Stimulated activated naive CD4-positive, alpha-beta T cell (primary cell): ENCODE measurements around the gene VWCE.

Source experiments
- DNase-seq, 6 experiments: peaks; one replicate each; lab custom pipeline; 2025; lab: John Stamatoyannopoulos, UW

The VWCE gene, protein sequence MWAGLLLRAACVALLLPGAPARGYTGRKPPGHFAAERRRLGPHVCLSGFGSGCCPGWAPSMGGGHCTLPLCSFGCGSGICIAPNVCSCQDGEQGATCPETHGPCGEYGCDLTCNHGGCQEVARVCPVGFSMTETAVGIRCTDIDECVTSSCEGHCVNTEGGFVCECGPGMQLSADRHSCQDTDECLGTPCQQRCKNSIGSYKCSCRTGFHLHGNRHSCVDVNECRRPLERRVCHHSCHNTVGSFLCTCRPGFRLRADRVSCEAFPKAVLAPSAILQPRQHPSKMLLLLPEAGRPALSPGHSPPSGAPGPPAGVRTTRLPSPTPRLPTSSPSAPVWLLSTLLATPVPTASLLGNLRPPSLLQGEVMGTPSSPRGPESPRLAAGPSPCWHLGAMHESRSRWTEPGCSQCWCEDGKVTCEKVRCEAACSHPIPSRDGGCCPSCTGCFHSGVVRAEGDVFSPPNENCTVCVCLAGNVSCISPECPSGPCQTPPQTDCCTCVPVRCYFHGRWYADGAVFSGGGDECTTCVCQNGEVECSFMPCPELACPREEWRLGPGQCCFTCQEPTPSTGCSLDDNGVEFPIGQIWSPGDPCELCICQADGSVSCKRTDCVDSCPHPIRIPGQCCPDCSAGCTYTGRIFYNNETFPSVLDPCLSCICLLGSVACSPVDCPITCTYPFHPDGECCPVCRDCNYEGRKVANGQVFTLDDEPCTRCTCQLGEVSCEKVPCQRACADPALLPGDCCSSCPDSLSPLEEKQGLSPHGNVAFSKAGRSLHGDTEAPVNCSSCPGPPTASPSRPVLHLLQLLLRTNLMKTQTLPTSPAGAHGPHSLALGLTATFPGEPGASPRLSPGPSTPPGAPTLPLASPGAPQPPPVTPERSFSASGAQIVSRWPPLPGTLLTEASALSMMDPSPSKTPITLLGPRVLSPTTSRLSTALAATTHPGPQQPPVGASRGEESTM

GRCh38 chr11:61294717-61295595 lies at the start of gene VWCE:
Gene VWCE (minus strand): TSS chr11:61295316. CDS start chr11:61295037, 279 bp downstream.
- peak in 5 of 6 experiments; percentile 24 to 59 (median 47) for DNase-seq

DNA sequence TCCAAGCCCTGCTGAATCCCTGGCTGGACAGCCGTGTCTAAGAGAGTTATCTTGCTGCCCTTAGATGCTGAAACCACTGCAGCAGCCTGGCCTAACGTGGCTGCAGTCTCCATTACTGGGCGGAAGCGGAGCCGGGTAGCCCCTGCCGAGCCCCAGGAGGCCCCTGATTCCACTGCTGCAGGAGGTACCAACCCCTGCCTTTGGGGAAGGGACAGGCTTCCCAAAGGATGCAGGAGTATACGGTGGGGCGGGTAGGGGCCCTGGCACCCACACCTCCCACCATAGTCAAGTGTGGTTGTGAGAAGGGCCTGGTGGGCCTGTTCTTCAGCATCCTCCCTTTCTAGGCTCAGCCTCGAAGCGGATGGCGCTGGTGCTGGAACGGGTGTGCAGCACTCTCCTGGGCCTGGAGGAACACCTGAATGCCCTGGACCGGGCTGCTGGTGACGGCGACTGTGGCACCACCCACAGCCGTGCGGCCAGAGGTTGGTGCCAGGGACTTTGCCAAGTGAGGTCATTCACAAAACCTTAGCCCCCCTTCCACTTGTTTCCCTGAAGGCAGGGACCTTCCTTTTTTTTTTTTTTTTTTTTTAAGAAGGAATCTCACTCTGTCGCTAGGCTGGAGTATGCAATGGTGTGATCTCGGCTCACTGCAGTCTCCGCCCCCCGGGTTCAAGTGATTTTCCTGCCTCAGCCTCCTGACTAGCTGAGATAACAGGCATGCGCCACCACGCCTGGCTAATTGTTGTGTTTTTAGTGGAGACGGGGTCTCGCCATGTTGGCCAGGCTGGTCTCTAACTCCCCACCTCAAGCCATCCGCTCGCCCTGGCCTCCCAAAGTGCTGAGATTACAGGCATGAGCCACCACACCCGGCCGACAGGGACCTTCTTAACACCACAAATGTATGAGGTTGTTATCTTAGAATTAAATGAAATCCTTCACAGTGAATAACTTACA lies 49.0 kb upstream of the VWCE start:
- no peak for DNase-seq

- no peak for DNase-seq
Measured at GRCh38 chr11:61342207-61342803, 47.2 kb upstream of the VWCE start.

GRCh38 chr11:61341706-61342105 lies 46.6 kb upstream of the VWCE start:
- no peak for DNase-seq

DNA sequence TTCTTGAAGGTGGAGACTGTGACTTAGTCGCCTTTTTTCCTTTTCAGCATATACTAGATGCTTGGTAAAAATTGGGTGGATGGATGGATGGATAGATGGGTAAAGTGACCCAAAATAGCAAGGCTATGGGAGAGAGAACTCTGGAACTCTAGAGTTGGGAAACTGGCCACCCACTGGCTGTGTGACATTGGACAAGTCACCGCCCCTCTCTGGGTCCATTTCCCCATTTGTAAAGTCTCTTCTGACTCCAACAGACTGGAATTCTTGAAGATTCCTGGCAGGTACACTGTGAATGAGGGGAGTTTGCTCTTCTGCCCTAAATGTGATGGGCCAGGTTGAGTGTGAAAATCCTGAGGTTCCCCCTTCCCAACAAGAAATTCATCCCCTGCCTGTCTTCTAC lies 45.9 kb upstream of the VWCE start:
- no peak for DNase-seq

- no peak for DNase-seq
Measured at GRCh38 chr11:61339490-61339878, 44.4 kb upstream of the VWCE start.

DNA sequence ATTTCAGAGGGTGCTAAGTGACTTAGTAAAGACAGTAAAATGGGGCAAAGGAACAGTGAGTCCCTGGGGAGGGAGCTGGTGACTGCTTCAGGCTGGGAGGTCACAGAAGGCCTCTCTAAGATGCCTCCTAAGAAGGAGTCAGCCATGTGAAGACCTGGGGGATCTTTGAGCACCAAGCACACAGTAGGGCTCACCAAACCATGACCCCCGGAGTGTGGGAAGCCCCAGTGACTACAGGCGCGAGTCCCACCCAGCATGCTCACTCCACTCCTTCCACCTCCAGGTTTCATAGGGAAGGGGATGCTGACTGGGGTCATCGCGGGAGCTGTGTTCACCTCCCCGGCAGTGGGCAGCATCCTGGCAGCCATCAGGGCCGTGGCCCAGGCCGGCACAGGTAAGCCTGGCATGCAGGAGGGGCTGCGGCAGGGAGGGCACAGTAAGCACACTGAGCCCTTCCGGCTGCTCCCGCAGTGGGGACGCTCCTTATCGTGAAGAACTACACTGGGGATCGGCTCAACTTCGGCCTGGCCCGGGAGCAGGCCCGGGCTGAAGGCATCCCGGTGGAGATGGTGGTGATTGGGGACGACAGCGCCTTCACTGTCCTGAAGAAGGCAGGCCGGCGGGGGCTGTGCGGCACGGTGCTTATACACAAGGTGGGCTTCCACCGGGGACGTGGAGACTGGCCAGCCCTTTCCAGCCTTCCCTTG lies 43.8 kb upstream of the VWCE start:
- no peak for DNase-seq

DNA sequence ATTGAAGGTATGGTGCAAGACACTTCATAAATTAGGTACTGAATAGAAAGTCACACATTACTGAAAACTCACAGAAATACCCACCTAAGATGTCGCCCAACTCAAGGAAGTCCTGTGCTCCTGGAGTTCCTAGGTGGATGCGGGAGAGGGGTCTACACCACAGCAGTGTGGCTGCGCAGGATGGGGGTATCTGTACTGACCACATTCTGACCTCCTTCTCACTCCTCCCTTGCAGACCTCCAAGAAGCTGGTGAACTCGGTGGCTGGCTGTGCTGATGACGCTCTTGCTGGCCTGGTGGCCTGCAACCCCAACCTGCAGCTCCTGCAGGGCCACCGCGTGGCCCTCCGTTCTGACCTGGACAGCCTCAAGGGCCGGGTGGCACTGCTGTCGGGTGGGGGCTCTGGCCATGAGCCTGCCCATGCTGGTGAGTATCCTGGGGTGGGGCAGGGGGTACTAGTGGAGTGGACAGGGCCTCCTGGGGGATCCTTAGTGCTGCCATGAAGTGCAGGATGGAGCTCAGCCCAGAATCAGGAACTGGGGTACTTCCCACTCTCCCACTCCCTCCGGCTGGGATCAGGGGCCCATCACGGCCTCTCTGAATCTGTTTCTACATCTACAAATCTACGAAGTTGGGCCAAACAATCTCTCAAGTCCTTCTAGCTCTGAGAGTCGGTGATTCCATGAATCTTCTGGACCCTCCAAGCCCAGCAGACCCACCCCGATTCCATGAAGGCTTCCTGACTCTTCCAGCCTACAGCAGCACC lies 42.8 kb upstream of the VWCE start:
- DNase-seq: no peak

- DNase-seq: peak; percentile 70 to 87 (median 76)
Measured at GRCh38 chr11:61336171-61336935, 41.2 kb upstream of the VWCE start.

GRCh38 chr11:61335355-61335710 lies 40.2 kb upstream of the VWCE start:
- DNase-seq: no peak

GRCh38 chr11:61334434-61335354 lies 39.6 kb upstream of the VWCE start:
- no peak for DNase-seq

DNA sequence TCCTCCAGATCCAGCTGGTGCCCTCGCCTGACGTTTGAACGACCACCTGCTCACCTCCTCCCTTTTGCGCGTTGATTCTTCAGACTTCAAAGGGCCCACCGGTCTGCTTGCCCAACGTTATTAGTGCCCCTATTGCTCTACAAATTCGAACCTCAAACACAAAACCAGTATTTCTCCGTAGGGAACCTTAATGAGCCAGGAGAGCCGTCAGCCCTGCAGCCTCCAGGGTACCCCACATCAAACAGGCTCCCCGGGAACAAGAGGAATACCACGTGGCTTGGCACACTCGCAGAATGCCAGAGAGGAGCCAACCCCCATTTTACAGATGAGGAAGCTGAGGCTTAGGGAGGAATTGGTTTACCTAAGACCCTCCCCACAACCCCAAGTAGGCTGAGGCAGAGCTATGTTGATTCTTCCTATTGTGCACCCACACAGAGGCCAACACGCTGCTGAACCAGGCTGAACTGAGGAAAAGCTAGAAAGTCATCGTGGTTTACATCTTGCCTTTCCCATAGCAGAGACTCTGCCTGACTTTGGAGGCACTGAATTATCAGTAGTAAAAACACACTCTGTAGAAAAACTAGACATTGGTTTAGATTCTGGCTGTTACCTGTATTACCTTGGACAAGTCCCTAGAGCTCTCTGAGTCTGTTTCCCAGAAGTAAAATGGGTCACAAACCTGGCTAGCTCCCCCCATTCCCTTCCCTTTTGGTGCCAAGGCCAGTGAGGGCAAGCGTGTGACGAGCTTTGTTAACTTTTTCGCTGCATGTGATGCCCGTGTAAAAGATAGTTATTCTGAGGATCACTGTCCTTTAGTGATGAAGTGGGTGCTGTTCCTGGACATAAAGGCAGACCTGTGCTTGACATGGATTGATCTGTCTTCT lies 38.7 kb upstream of the VWCE start:
- peak in 1 of 6 experiments; percentile 42 for DNase-seq

- DNase-seq: peak; percentile 92 to 96 (median 94)
Measured at GRCh38 chr11:61332797-61333549, 37.9 kb upstream of the VWCE start, which contains the start of the genes DDB1 and TKFC. Gene DDB1 (minus strand): TSS chr11:61333105. CDS start chr11:61332968, 137 bp downstream. Gene TKFC (plus strand): TSS chr11:61333228. CDS start chr11:61334729, 1,501 bp downstream.

DNA sequence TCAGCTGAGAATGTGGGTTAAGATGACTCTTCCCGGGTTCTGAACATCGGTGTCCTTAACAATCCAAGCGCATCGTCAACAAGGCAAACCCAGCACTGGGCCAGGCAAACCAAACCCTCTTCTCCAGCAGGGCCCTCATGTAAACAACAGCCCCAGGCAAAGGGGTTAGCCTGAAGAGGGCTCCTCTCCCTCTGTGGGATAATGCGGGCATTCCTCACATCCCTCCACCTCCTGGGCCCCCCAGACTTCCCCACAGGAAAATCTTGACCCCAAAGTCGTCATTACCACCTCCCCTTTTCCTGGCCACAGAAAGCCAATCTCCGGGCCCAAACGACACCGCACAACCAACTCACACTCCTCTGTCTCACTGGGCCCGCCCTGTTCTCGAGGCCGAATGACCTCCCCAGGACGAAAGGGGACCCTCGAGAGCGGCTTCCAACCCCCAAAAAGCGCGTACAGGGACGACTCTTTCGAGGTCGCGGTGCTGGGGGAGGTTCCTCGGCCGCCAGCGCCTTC lies 37.2 kb upstream of the VWCE start:
- peak in 1 of 6 experiments; percentile 22 for DNase-seq

- no peak for DNase-seq
Measured at GRCh38 chr11:61331651-61332050, 36.5 kb upstream of the VWCE start.
